Ovary (tissue), 9 donors: ENCODE results near the gene ARID1B. TPM values are rescaled to one million over a fixed set of nuclear protein-coding genes. Genes with fewer than 3 reads are reported as not detected.

ENCODE experiments used
- DNase-seq, 5 donors: peaks; one replicate each; pipeline ENCODE4 v3.0.0-alpha.2; 2019 to 2020
- H3K27ac ChIP-seq, 2 donors: fragments of 200-600 bp; one replicate each; pipeline versions ENCODE4 v1.5.1 to v1.8.0; 2019 to 2022
- H3K27me3 ChIP-seq: fragments of 200-600 bp; one replicate; pipeline ENCODE4 v1.8.0; 2022
- H3K36me3 ChIP-seq: fragments of 200-600 bp; sonication (generic); one replicate; pipeline ENCODE4 v1.5.1; 2019
- H3K4me1 ChIP-seq: one replicate; pipeline ENCODE4 v1.8.1; 2013; ENCODE audit warnings: mild to moderate bottlenecking, moderate library complexity; ENCODE audit not compliant: insufficient read depth
- H3K4me3 ChIP-seq: fragments of 200-600 bp; sonication (generic); one replicate; pipeline ENCODE4 v1.5.1; 2017
- H3K9me3 ChIP-seq, 2 donors: fragments of 200-600 bp in 1 of 2; sonication (generic) in 1 of 2; one replicate each; pipeline versions ENCODE4 v1.5.1 to v1.8.1; 2013 to 2019; ENCODE audit warnings: mild to moderate bottlenecking in 1 of 2, moderate library complexity in 1 of 2
- EP300 ChIP-seq: sonication (generic); formaldehyde crosslinking; IDR thresholded peaks from one replicate; pipeline ENCODE4 v1.6.1; 2017; ENCODE audit warnings: antibody characterized with exemption
- POLR2A ChIP-seq: fragments of 450-650 bp; IDR thresholded peaks from one replicate; pipeline ENCODE4 v1.6.1; 2017; ENCODE audit warnings: antibody characterized with exemption, mild to moderate bottlenecking, moderate library complexity
- WGBS, 3 donors: extraction: QIAGEN DNeasy Blood & Tissue Kit in 1 of 3; methylation state at CpG; one replicate each; pipeline versions ENCODE4 v1.1.5 to v1.1.7; 2013 to 2017; 5-methylcytosine and 5-hydroxymethylcytosine counted together
- intact Hi-C, 4 donors: fragments of 100-400 bp; cut with DNase I; formaldehyde crosslinking; loops; one replicate each; pipeline versions ENCODE4 v1.11.0 to v1.15.1; 2022 to 2023
- polyA plus RNA-seq, 2 donors: library from polyadenylated mRNA; stranded (reverse); fragments of 200-250 nt in 1 of 2; fragments of 350-450 nt in 1 of 2; fragmentation: Illumina TruSeq in 1 of 2; extraction: RNeasy Lipid Tissue Mini Kit (QIAGEN cat#74804) in 1 of 2; gene quantifications; one replicate each; pipeline ENCODE4 v1.2.3, GENCODE V29; 2013 to 2014
- total RNA-seq, 7 donors: library from RNA; depleted of rRNA in 2 of 7; stranded (reverse); fragments of >200 nt in 2 of 7; fragmentation: NEBNext Ultra II Directional in 3 of 7; extraction: Animal tissue kit (Norgen Biotek cat#: 25700) in 3 of 7; gene quantifications; one replicate each; pipeline versions ENCODE4 v1.1.0 to v1.2.4, GENCODE V29; 2016 to 2023
- TF ChIP-seq, protein P1 (sequence below), 3 donors: fragments of 450-650 bp in 2 of 3; fragments of 200-600 bp in 1 of 3; IDR thresholded peaks; one replicate each; pipeline versions ENCODE4 v1.5.1 to v1.8.0; 2016 to 2022; ENCODE audit warnings: antibody characterized with exemption in 3 of 3, mild to moderate bottlenecking in 1 of 3
- donor health status: DM: no; HTN: no; CAD: no; lungs with moderate emphysema.
- donor health status: DM: no; HTN: no; CAD: no.
- donor health status: Bipolar disorder and iron deficiency.
- donor health status: DM: yes; HTN: yes; CAD: no.
- donor health status: DM: no; HTN: no; CAD: no.
- donor health status: DM: yes; HTN: yes; CAD: no.

Gene ARID1B
- total and polyA plus RNA-seq, 9 donors, result 33.2 to 144 (median 105) TPM

DNA sequence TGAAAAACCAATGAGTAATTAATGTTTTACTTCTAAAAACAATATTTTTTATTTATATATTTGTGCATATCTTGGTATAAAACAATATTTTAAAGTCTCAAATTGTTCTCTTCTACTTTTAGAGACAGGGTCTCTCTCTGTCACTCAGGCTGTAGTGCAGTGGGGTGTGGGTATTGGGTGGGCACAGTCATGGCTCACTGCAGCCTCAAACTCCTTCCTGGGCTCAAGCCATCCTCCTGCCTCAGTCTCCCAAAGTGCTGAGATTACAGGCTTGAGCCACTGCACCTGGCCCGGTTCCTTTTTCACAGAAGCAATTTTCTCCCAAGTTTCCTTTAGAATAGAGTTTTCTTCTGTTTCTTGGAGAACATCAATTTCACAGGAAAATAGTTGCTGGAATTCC is 443.3 kb downstream of the ARID1B start:
- H3K36me3 ChIP-seq, result no peaks in the 10 kb centered on the region
- intact Hi-C loops, result loop anchor here in 2 of 4 donors (10.0 kb wide), 1 partner anchor 54 kb away; no protein-coding TSS in a partner anchor
- no peaks in the 10 kb centered on the region for H3K27me3 ChIP-seq
- no peak for DNase-seq
- no peak for TF ChIP-seq EP300
- TF ChIP-seq, protein P1, sequence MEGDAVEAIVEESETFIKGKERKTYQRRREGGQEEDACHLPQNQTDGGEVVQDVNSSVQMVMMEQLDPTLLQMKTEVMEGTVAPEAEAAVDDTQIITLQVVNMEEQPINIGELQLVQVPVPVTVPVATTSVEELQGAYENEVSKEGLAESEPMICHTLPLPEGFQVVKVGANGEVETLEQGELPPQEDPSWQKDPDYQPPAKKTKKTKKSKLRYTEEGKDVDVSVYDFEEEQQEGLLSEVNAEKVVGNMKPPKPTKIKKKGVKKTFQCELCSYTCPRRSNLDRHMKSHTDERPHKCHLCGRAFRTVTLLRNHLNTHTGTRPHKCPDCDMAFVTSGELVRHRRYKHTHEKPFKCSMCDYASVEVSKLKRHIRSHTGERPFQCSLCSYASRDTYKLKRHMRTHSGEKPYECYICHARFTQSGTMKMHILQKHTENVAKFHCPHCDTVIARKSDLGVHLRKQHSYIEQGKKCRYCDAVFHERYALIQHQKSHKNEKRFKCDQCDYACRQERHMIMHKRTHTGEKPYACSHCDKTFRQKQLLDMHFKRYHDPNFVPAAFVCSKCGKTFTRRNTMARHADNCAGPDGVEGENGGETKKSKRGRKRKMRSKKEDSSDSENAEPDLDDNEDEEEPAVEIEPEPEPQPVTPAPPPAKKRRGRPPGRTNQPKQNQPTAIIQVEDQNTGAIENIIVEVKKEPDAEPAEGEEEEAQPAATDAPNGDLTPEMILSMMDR (IDR thresholded peaks at IDR 0.05), result no peak
- TF ChIP-seq POLR2A, result no peak
- H3K4me3 ChIP-seq, result no peak overlapping the region
- peaks cover under 1% of the 10 kb centered on the region for H3K4me1 ChIP-seq
- 53 to 86% (median 72%) methylated on average over 1 of the region's 1 CpG for WGBS, 3 donors
- H3K9me3 ChIP-seq, result no peaks in the 10 kb centered on the region
- H3K27ac ChIP-seq, result no peak overlapping the region

DNA sequence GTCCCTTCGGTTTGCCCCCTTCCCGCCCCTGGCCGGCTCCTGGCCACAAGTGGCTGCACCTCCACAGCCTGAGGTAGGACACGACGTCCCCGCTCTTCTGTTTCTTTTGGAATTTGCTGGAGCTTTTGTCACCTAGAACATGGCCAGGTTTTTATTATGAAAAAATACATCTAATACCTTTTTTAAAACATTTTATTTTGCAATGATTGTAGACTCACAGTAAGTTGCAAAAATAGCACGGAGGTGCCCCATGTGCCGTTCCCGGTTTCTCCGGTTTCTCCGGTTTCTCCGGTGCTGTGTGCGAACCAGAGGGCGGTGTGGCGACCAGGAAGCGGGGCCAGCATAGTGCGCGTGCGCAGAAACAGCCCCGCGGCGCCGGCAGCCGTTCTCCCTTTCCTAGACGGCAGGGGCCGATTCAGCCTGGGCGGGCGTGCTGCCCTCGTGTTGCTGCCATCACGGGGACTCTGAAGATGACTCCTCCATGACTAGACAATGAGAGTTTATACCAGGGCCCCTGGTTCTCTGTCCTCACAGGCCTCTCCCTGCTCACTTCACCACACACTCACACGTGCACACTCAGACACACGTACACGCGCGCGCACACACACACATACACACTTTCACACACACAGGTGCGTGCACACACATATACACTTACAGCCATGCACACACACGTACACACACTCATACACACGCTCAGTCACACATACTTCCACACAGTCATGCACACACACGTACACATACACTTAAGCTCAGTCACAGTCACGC is 444.1 kb downstream of the ARID1B start:
- intact Hi-C loops, result loop anchor here in 2 of 4 donors (10.0 kb wide), 1 partner anchor 54 kb away; no protein-coding TSS in a partner anchor
- Histone ChIP-seq H3K27ac (no peak overlapping the region), H3K9me3 (no peaks in the 10 kb centered on the region), H3K4me3 (peak overlapping the region; percentile 24), H3K27me3 (no peaks in the 10 kb centered on the region), H3K36me3 (no peaks in the 10 kb centered on the region), H3K4me1 (peaks cover 3% of the 10 kb centered on the region)
- DNase-seq, result peak; percentile 72 to 87 (median 82)
- TF ChIP-seq, protein P1 (IDR thresholded peaks at IDR 0.05), result no peak
- TF ChIP-seq EP300, result no peak
- no peak for TF ChIP-seq POLR2A
- 18 to 20% (median 18%) methylated on average over 41 of the region's 41 CpGs for WGBS, 3 donors

DNA sequence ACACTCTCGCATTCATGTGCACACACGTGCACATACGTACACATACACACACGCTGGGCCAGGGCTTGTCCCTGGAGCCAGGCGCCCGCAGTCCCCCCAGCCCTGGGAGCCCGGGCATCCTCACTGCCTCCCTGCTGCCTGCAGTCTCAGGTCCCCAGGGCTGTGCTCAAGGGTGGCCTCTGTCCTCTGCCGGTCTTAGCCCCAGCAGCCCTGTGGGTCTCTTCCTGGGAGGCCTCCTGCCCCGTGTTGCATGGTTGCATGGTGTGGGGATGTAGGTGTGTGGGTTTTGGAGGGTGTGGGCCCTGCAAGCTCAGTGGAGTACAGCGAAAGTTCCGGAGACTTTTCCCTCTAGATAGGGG is 444.6 kb downstream of the ARID1B start:
- H3K27me3 ChIP-seq, result no peaks in the 10 kb centered on the region
- no peaks in the 10 kb centered on the region for H3K9me3 ChIP-seq
- no peak overlapping the region for H3K4me3 ChIP-seq
- whole genome bisulfite sequencing, 3 donors, result 76 to 89% (median 82%) methylated on average over 11 of the region's 11 CpGs
- intact Hi-C loops, result loop anchor here in 2 of 4 donors (10.0 kb wide), 1 partner anchor 53 kb away; no protein-coding TSS in a partner anchor
- TF ChIP-seq POLR2A (no peak), EP300 (no peak)
- TF ChIP-seq, protein P1 (IDR thresholded peaks at IDR 0.05), result no peak
- no peaks in the 10 kb centered on the region for H3K36me3 ChIP-seq
- no peak for DNase-seq
- peaks cover 3% of the 10 kb centered on the region for H3K4me1 ChIP-seq
- no peak overlapping the region for H3K27ac ChIP-seq

DNA sequence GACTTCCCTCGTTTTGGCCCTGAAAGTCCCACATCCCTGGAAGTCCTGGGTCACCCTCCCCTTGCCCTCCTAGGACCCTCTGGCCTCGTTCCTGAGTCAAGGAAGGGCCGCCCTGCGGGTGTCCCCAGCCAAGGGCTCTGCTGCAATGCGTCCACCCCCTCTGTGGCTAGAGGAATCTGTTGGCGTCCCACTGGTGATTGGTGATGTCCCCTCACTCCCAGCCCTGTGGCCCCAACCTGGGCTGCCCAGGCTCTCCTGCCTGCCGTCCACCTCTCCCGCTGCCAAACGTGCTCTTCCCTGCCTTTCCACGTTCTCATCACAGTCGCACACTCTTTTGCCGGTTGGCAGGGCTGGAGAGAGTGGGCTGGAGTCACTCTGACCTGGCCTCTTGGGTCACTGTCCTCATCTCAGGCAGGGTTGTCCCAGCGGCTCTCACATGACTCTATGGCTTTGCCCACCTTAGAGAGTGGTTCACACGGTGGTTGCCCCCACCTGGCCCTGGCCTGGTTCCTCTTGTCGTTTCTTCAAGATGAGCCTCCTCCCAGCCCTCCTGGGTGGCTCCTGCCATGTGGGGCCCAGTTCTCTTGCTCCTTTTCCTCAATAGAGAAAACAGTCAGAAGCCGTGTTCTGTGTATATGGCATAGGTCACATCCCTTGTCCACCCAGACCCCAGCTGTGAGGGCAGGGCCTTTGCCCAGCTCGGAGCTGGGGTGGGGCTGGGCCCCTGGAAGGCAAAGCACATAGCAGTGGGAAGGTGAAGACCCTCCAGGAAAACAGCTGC is 445.2 kb downstream of the ARID1B start:
- peak in 1 of 5 donors; percentile 18 for DNase-seq
- Histone ChIP-seq H3K36me3 (no peaks in the 10 kb centered on the region), H3K4me3 (no peak overlapping the region), H3K4me1 (peaks cover 3% of the 10 kb centered on the region), H3K27me3 (no peaks in the 10 kb centered on the region), H3K27ac (no peak overlapping the region), H3K9me3 (no peaks in the 10 kb centered on the region)
- WGBS, 3 donors, result 87 to 94% (median 92%) methylated on average over 17 of the region's 17 CpGs
- no peak for TF ChIP-seq EP300
- intact Hi-C loops, result loop anchor here in 2 of 4 donors (10.0 kb wide), 1 partner anchor 52 kb away; no protein-coding TSS in a partner anchor
